GM12878 (cell line): ENCODE data around the gene MEF2C. TPM values are rescaled to one million over a fixed set of nuclear protein-coding genes. Genes with fewer than 3 reads are reported as not detected.

Source experiments
- ATAC-seq: fragments of 200-7000 bp; cut with Tn5 transposase; 3 replicates; pipeline ENCODE4 v1.9.1; 2020; ENCODE audit warnings: mild to moderate bottlenecking, moderate library complexity
- BruUV-seq: library from RNA; stranded (reverse); fragments of 400-500 nt; replicated peaks from 2 replicates; lab custom pipeline; 2021; lab: Mats Ljungman, UMichigan
- CTCF ChIA-PET: fragments of 300-600 bp; sonication (Branson Sonifier 250); formaldehyde crosslinking; extraction: SDS; loops from one replicate; lab custom pipeline; 2021; ENCODE audit warnings: inconsistent platforms; lab: Yijun Ruan, JAX
- POLR2A ChIA-PET: fragments of 350-600 bp; formaldehyde crosslinking; extraction: SDS; loops from one replicate; lab custom pipeline; 2021; ENCODE audit warnings: inconsistent platforms; lab: Charles Lee
- RAD21 ChIA-PET: fragments of 300-600 bp; sonication (Branson Sonifier 250); formaldehyde crosslinking; loops from one replicate; lab custom pipeline; 2023; ENCODE audit warnings: antibody characterized with exemption; ENCODE audit not compliant: unreplicated experiment; lab: Charles Lee
- SMC1A ChIA-PET: fragments of 300-600 bp; sonication (Branson Sonifier 250); formaldehyde crosslinking; loops from one replicate; lab custom pipeline; 2023; ENCODE audit not compliant: unreplicated experiment, uncharacterized antibody; lab: Charles Lee
- DNase-seq: peaks from one replicate; pipeline ENCODE4 v3.0.0-alpha.2; 2011; ENCODE audit warnings: low read depth, low spot score
- FAIRE-seq: peaks from 3 replicates; lab custom pipeline; 2011; peaks lifted over from hg19 to GRCh38; lab: Jason Lieb, UNC
- H2AFZ ChIP-seq: 2 replicates; pipeline ENCODE4 v1.6.0; 2011; ENCODE audit warnings: low read depth, low read length, control low read depth; ENCODE audit not compliant: control insufficient read depth
- H3K27ac ChIP-seq: 2 replicates; pipeline ENCODE4 v1.5.1; 2011; ENCODE audit warnings: control low read depth; ENCODE audit not compliant: control insufficient read depth, insufficient read depth
- H3K27me3 ChIP-seq, 2 experiments: replicated peaks in 1 of 2; 2 replicates each; pipeline versions ENCODE4 v1.6.0 to v1.6.1; 2011; ENCODE audit warnings: low read length in 1 of 2; ENCODE audit not compliant: control insufficient read depth in 2 of 2, insufficient read depth in 2 of 2
- H3K36me3 ChIP-seq, 2 experiments: 2 replicates each; pipeline ENCODE4 v1.5.1; 2011; ENCODE audit warnings: low read length in 1 of 2; ENCODE audit not compliant: control insufficient read depth in 2 of 2, insufficient read depth in 2 of 2
- H3K4me1 ChIP-seq: 2 replicates; pipeline ENCODE4 v1.6.1; 2011; ENCODE audit warnings: mild to moderate bottlenecking, low read length, moderate library complexity, mixed read lengths; ENCODE audit not compliant: control insufficient read depth, insufficient read depth
- H3K4me2 ChIP-seq: 2 replicates; pipeline ENCODE4 v1.6.0; 2011; ENCODE audit warnings: control low read depth; ENCODE audit not compliant: control insufficient read depth, insufficient read depth
- H3K4me3 ChIP-seq: fragments of 200-600 bp; sonication (generic); 2 replicates; pipeline ENCODE4 v1.5.1; 2016
- H3K79me2 ChIP-seq: 2 replicates; pipeline ENCODE4 v1.6.0; 2011; ENCODE audit warnings: low read length; ENCODE audit not compliant: control insufficient read depth, insufficient read depth
- H3K9ac ChIP-seq: 2 replicates; pipeline ENCODE4 v1.8.0; 2011; ENCODE audit warnings: low read length, control low read depth, mixed read lengths; ENCODE audit not compliant: control insufficient read depth, insufficient read depth
- H3K9me3 ChIP-seq: replicated peaks from 3 replicates; pipeline ENCODE4 v1.5.1; 2011; ENCODE audit warnings: mild to moderate bottlenecking, low read length; ENCODE audit not compliant: control insufficient read depth, insufficient read depth
- H4K20me1 ChIP-seq: 2 replicates; pipeline ENCODE4 v1.6.0; 2011; ENCODE audit not compliant: control insufficient read depth, insufficient read depth
- ATF7 ChIP-seq: fragments of 450-650 bp; IDR thresholded peaks from 2 replicates; pipeline ENCODE4 v1.6.1; 2016; ENCODE audit warnings: low read depth, mild to moderate bottlenecking
- BHLHE40 ChIP-seq, 2 experiments: fragments of 450-650 bp in 1 of 2; IDR thresholded peaks; 2 replicates each; pipeline ENCODE4 v1.6.1; 2011 to 2017; ENCODE audit warnings: low read depth in 2 of 2, borderline replicate concordance in 1 of 2, improper control_type of control experiment in 1 of 2, low read length in 1 of 2, mild to moderate bottlenecking in 1 of 2
- CBFB ChIP-seq: IDR thresholded peaks from 2 replicates; pipeline ENCODE4 v1.6.1; 2016; ENCODE audit warnings: antibody characterized with exemption, low read depth
- CREM ChIP-seq: IDR thresholded peaks from 2 replicates; pipeline ENCODE4 v1.6.1; 2014; ENCODE audit warnings: antibody characterized with exemption, low read depth
- ETV6 ChIP-seq, 2 experiments: fragments of 450-650 bp in 1 of 2; IDR thresholded peaks in 1 of 2; conservative IDR thresholded peaks in 1 of 2; 2 replicates each; pipeline ENCODE4 v1.6.1; 2014; ENCODE audit warnings: antibody characterized with exemption in 1 of 2, borderline replicate concordance in 1 of 2, low read depth in 1 of 2, mild to moderate bottlenecking in 1 of 2, moderate library complexity in 1 of 2
- FOXM1 ChIP-seq: IDR thresholded peaks from 2 replicates; pipeline ENCODE4 v1.6.1; 2012; ENCODE audit warnings: low read depth, mild to moderate bottlenecking, inconsistent platforms, low read length, moderate library complexity
- HDAC6 ChIP-seq: fragments of 200-600 bp; sonication (generic); IDR thresholded peaks from one replicate; pipeline ENCODE4 v1.8.0; 2017; ENCODE audit warnings: antibody characterized with exemption; ENCODE audit not compliant: unreplicated experiment
- IRF4 ChIP-seq: IDR thresholded peaks from 2 replicates; pipeline ENCODE4 v1.6.1; 2011; ENCODE audit warnings: low read depth, low read length
- MEF2A ChIP-seq: IDR thresholded peaks from 2 replicates; pipeline ENCODE4 v1.6.1; 2011; ENCODE audit warnings: low read depth, mild to moderate bottlenecking, low read length, moderate library complexity; ENCODE audit not compliant: insufficient read depth
- MEF2B ChIP-seq: fragments of 450-650 bp; IDR thresholded peaks from 2 replicates; pipeline ENCODE4 v1.6.1; 2018; ENCODE audit warnings: mild to moderate bottlenecking, moderate library complexity; ENCODE audit not compliant: partially characterized antibody, poor library complexity, severe bottlenecking
- NR2C2 ChIP-seq: IDR thresholded peaks from 2 replicates; pipeline ENCODE4 v1.6.1; 2011; ENCODE audit warnings: borderline replicate concordance, low read depth; ENCODE audit not compliant: control insufficient read depth, insufficient read length
- SPI1 ChIP-seq: IDR thresholded peaks from 2 replicates; pipeline ENCODE4 v1.6.1; 2011; ENCODE audit warnings: low read depth, mild to moderate bottlenecking, low read length, moderate library complexity, borderline replicate concordance; ENCODE audit not compliant: insufficient read depth
- SRF ChIP-seq, 2 experiments: IDR thresholded peaks; 2 replicates each; pipeline ENCODE4 v1.6.1; 2011; ENCODE audit warnings: low read depth in 2 of 2, low read length in 2 of 2, mild to moderate bottlenecking in 1 of 2, moderate library complexity in 1 of 2
- TBL1XR1 ChIP-seq: IDR thresholded peaks from 2 replicates; pipeline ENCODE4 v1.6.1; 2012; ENCODE audit warnings: low read depth, low read length, improper control_type of control experiment
- ZBED1 ChIP-seq: IDR thresholded peaks from 2 replicates; pipeline ENCODE4 v1.6.1; 2016; ENCODE audit warnings: borderline replicate concordance
- ZNF217 ChIP-seq: fragments of 450-650 bp; IDR thresholded peaks from 2 replicates; pipeline ENCODE4 v1.6.1; 2017; ENCODE audit warnings: antibody characterized with exemption, mild to moderate bottlenecking
- ZNF24 ChIP-seq: fragments of 450-650 bp; IDR thresholded peaks from 2 replicates; pipeline ENCODE4 v1.6.1; 2017; ENCODE audit warnings: antibody characterized with exemption, mild to moderate bottlenecking
- WGBS: methylation state at CpG from one replicate; pipeline ENCODE4 v1.1.6; 2016; ENCODE audit warnings: low lambda C conversion rate; ENCODE audit not compliant: insufficient replicate concordance, insufficient coverage; ENCODE audit errors: missing lambda C conversion rate; 5-methylcytosine and 5-hydroxymethylcytosine counted together
- in situ Hi-C: fragments of 300-500 bp; cut with MboI; formaldehyde crosslinking; loops from 9 replicates; pipeline ENCODE4 v1.14.3; 2018; ENCODE audit warnings: mixed read lengths
- intact Hi-C: fragments of 100-400 bp; cut with micrococcal nuclease; formaldehyde crosslinking; loops from one replicate; pipeline ENCODE4 v1.14.2; 2022; ENCODE audit not compliant: unreplicated experiment
- polyA plus RNA-seq, 11 experiments: library from polyadenylated mRNA; depleted of rRNA in 4 of 11; unstranded in 6 of 11; stranded (reverse) in 5 of 11; fragments of >200 nt; fragmentation: Nextera tagmentation in 4 of 11; fragmentation: Illumina TruSeq in 1 of 11; extraction: Ambion mirVana in 4 of 11; extraction: Trizol in 1 of 11; gene quantifications; 1 replicate in 1 of 11; 2 replicates in 10 of 11; pipeline versions ENCODE4 v1.2.1 to v1.2.3, GENCODE V29; 2011 to 2016; ENCODE audit warnings: inconsistent platforms in 2 of 11, missing spikeins in 2 of 11, low read depth in 1 of 11
- total RNA-seq, 4 experiments: library from RNA; depleted of rRNA in 3 of 4; stranded (reverse); fragments of >200 nt in 3 of 4; fragmentation: Illumina TruSeq in 1 of 4; extraction: Trizol in 1 of 4; gene quantifications; 2 replicates each; pipeline versions ENCODE4 v1.2.1 to v1.2.3, GENCODE V29; 2013 to 2021
- TF ChIP-seq, protein P1 (sequence below): fragments of 450-650 bp; IDR thresholded peaks from 2 replicates; pipeline ENCODE4 v1.6.1; 2017; ENCODE audit warnings: low read depth, mild to moderate bottlenecking, moderate library complexity
- TF ChIP-seq, protein P2 (sequence below): fragments of 450-650 bp; IDR thresholded peaks from 2 replicates; pipeline ENCODE4 v1.6.1; 2017; ENCODE audit warnings: mild to moderate bottlenecking
- TF ChIP-seq, protein P3 (sequence below): IDR thresholded peaks from 2 replicates; pipeline ENCODE4 v1.6.1; 2012; ENCODE audit warnings: low read length, inconsistent platforms

The MEF2C gene
- total and polyA plus RNA-seq, 10 of the 15 experiments (the other 5 are each of a cell fraction or from before 2014, with no cell fraction given), result 104 to 225 (median 180) TPM

DNA sequence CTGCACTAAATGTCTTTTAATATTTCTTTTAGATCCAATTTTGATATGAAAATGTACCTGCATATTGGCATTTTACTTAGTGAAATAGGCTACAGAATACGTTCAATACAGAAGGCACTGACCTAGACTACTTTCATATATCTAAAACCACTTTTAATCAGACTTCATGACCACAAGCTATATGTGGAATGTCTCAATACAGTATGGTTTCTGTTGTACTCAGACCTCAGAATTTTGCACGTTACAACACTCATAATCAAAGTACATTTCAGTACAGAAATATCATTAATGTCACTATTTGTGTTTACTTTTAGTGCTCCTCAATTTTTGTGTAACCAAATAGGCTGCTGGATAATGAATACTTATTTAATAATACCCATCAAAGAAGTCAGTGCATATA lies 74.8 kb downstream of the MEF2C start:
- Histone ChIP-seq H3K4me1 (peaks cover 12% of the 10 kb centered on the region), H3K27ac (no peak overlapping the region), H4K20me1 (no peaks in the 10 kb centered on the region), H3K36me3 (peaks cover 7 to 25% of the 10 kb centered on the region in 2 experiments), H3K4me3 (no peak overlapping the region), H3K79me2 (peaks cover 92% of the 10 kb centered on the region), H3K9me3 (peaks cover 3% of the 10 kb centered on the region), H3K4me2 (no peak overlapping the region), H3K9ac (no peak overlapping the region), H3K27me3 (no peaks in the 10 kb centered on the region), H2AFZ (no peak overlapping the region)
- in situ Hi-C loops, result no loop called here
- ATAC-seq (peak; percentile 59), DNase-seq (no peak), FAIRE-seq (peak; percentile 49)
- BruUV-seq, result no TSS peak
- RAD21 ChIA-PET, result interaction anchor here (0.8 to 4.6 kb wide), 6 partner anchors 11 to 76 kb away, joined by 3 to 49 read pairs (median 4); no protein-coding TSS in a partner anchor
- WGBS, result 0% methylated on average over 2 of the region's 2 CpGs
- CTCF ChIA-PET, result interaction anchor here (0.8 to 1.2 kb wide), 5 partner anchors 12 to 78 kb away, joined by 3 to 4 read pairs (median 3); no protein-coding TSS in a partner anchor
- SMC1A ChIA-PET, result interaction anchor here (0.7 to 9.3 kb wide), 12 partner anchors 9 to 174 kb away, joined by 3 to 99 read pairs (median 4); no protein-coding TSS in a partner anchor
- POLR2A ChIA-PET, result interaction anchor here (1.0 to 1.2 kb wide), 3 partner anchors 14 to 21 kb away, joined by 3 read pairs; no protein-coding TSS in a partner anchor
- intact Hi-C loops, result no loop called here
- TF ChIP-seq, protein P1, sequence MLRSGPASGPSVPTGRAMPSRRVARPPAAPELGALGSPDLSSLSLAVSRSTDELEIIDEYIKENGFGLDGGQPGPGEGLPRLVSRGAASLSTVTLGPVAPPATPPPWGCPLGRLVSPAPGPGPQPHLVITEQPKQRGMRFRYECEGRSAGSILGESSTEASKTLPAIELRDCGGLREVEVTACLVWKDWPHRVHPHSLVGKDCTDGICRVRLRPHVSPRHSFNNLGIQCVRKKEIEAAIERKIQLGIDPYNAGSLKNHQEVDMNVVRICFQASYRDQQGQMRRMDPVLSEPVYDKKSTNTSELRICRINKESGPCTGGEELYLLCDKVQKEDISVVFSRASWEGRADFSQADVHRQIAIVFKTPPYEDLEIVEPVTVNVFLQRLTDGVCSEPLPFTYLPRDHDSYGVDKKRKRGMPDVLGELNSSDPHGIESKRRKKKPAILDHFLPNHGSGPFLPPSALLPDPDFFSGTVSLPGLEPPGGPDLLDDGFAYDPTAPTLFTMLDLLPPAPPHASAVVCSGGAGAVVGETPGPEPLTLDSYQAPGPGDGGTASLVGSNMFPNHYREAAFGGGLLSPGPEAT, result peak; percentile 13; the same call in 1 of the 2 replicates
- peak; percentile 65; the same call in 1 of the 2 replicates for TF ChIP-seq FOXM1
- TF ChIP-seq ZNF24, result no peak
- no peak for TF ChIP-seq ATF7
- no peak for TF ChIP-seq HDAC6
- no peak for TF ChIP-seq SRF (IDR thresholded peaks at IDR 0.05; ENCODE audit: low read depth in 2 of 2, low read length in 2 of 2)
- 0 out of 2 replicates have a peak, but pooled peaks have one; percentile 44 for TF ChIP-seq IRF4
- TF ChIP-seq, protein P2, sequence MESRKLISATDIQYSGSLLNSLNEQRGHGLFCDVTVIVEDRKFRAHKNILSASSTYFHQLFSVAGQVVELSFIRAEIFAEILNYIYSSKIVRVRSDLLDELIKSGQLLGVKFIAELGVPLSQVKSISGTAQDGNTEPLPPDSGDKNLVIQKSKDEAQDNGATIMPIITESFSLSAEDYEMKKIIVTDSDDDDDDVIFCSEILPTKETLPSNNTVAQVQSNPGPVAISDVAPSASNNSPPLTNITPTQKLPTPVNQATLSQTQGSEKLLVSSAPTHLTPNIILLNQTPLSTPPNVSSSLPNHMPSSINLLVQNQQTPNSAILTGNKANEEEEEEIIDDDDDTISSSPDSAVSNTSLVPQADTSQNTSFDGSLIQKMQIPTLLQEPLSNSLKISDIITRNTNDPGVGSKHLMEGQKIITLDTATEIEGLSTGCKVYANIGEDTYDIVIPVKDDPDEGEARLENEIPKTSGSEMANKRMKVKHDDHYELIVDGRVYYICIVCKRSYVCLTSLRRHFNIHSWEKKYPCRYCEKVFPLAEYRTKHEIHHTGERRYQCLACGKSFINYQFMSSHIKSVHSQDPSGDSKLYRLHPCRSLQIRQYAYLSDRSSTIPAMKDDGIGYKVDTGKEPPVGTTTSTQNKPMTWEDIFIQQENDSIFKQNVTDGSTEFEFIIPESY, result no peak
- peak in 1 of 2 experiments; percentile 73; a peak in 3 of 4 replicates for TF ChIP-seq BHLHE40 (IDR thresholded peaks at IDR 0.05; ENCODE audit: borderline replicate concordance in 1 of 2, low read depth in 2 of 2, low read length in 1 of 2)
- peak; percentile 61; the same call in 1 of the 2 replicates for TF ChIP-seq TBL1XR1
- TF ChIP-seq, protein P3, sequence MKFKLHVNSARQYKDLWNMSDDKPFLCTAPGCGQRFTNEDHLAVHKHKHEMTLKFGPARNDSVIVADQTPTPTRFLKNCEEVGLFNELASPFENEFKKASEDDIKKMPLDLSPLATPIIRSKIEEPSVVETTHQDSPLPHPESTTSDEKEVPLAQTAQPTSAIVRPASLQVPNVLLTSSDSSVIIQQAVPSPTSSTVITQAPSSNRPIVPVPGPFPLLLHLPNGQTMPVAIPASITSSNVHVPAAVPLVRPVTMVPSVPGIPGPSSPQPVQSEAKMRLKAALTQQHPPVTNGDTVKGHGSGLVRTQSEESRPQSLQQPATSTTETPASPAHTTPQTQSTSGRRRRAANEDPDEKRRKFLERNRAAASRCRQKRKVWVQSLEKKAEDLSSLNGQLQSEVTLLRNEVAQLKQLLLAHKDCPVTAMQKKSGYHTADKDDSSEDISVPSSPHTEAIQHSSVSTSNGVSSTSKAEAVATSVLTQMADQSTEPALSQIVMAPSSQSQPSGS, result peak; percentile 66
- peak; percentile 64 for TF ChIP-seq CBFB
- peak; percentile 93 for TF ChIP-seq MEF2A
- TF ChIP-seq ETV6 (conservative IDR thresholded peaks at IDR 0.05 in 1 of 2, IDR thresholded peaks at IDR 0.05 in 1 of 2; ENCODE audit: borderline replicate concordance in 1 of 2, low read depth in 1 of 2), result peak in 1 of 2 experiments; percentile 42; a peak in 1 of 4 replicates
- no peak for TF ChIP-seq ZNF217
- TF ChIP-seq CREM, result peak; percentile 53
- no peak for TF ChIP-seq NR2C2
- peak; percentile 71 for TF ChIP-seq MEF2B
- peak; percentile 69; the same call in 1 of the 2 replicates for TF ChIP-seq ZBED1
- no peak for TF ChIP-seq SPI1
